ENCODE data around the gene ANKRD6.

The ANKRD6 gene

DNA sequence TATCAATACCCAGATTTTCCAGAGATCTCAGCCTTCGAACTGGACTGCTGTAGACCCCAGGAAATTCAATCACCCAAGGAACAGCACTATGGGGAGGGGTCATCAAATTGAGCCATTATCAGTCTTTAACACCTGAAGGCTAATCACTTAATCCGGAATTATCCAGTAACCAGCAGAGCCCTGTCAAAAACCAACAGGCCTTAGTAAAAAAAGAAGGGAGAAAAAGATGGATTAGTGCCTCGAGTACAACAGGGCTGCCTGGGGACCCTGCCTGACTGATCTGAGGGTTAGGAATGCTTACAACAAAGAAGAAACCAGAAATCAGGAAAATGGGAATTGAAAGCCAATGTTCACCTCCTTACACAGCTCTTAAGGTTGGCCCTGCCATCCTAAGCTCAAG lies 28.4 kb upstream of the ANKRD6 start:
- DNase-seq (ENCODE audit: low read depth): no peak
- no peak overlapping the region for H3K4me3 ChIP-seq (ENCODE audit: control insufficient read depth, low read depth, low read length)
- TF ChIP-seq, protein P1, sequence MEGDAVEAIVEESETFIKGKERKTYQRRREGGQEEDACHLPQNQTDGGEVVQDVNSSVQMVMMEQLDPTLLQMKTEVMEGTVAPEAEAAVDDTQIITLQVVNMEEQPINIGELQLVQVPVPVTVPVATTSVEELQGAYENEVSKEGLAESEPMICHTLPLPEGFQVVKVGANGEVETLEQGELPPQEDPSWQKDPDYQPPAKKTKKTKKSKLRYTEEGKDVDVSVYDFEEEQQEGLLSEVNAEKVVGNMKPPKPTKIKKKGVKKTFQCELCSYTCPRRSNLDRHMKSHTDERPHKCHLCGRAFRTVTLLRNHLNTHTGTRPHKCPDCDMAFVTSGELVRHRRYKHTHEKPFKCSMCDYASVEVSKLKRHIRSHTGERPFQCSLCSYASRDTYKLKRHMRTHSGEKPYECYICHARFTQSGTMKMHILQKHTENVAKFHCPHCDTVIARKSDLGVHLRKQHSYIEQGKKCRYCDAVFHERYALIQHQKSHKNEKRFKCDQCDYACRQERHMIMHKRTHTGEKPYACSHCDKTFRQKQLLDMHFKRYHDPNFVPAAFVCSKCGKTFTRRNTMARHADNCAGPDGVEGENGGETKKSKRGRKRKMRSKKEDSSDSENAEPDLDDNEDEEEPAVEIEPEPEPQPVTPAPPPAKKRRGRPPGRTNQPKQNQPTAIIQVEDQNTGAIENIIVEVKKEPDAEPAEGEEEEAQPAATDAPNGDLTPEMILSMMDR (IDR thresholded peaks at IDR 0.05; ENCODE audit: control insufficient read depth, insufficient read depth, low read depth, low read length, missing control alignments): no peak

DNA sequence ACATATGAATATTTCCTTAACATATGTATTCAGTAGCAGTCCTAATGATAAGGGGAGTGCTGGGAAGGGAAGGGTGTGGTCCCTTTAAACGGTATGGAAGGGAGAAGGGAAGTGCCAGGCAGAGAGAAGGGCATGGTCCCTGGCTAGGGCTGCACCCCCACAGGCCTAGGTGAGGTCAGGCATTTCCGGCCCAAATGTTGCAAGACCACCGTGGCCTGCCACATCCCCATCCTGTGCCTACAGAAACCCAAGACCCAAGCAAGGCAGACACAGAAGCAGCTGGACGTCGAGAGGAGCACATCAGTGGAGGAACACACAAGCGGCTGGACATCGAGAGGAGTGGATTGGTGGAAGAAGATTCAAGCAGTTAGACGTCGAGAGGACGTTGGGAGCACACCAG lies 26.8 kb upstream of the ANKRD6 start:
- H3K4me3 ChIP-seq (ENCODE audit: control insufficient read depth, low read depth, low read length): no peak overlapping the region
- DNase-seq (ENCODE audit: low read depth): no peak
- TF ChIP-seq, protein P1 (IDR thresholded peaks at IDR 0.05; ENCODE audit: control insufficient read depth, insufficient read depth, low read depth, low read length, missing control alignments): no peak

DNA sequence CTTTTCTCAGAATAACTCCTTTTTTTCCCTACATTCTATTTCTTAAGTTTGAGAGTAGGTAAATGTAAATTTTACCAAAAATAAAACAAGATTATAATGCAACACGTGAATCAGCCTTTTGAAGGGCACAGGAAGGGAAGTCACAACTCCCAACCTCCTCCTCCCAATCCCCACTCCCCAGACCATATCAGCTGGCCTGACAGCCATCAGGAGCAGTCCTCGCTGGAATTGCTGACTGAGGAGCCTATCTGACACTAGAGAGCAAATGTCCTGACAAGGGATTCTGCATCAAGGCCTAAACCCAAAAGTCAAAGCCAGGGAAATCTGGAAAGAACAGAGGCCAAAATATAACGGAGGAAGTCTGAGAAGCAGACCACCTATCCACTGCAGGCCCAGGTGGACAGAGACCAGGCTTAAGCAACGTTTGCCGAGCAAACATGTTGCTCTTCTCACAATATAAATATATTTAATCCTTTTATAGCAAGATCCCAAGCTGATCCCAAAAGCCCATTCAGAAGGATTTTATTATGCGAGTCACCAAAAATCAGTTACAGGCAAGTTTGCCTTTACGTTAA lies 23.4 kb upstream of the ANKRD6 start:
- TF ChIP-seq, protein P1 (IDR thresholded peaks at IDR 0.05; ENCODE audit: control insufficient read depth, insufficient read depth, low read depth, low read length, missing control alignments): no peak
- no peak for DNase-seq (ENCODE audit: low read depth)
- no peak overlapping the region for H3K4me3 ChIP-seq (ENCODE audit: control insufficient read depth, low read depth, low read length)

DNA sequence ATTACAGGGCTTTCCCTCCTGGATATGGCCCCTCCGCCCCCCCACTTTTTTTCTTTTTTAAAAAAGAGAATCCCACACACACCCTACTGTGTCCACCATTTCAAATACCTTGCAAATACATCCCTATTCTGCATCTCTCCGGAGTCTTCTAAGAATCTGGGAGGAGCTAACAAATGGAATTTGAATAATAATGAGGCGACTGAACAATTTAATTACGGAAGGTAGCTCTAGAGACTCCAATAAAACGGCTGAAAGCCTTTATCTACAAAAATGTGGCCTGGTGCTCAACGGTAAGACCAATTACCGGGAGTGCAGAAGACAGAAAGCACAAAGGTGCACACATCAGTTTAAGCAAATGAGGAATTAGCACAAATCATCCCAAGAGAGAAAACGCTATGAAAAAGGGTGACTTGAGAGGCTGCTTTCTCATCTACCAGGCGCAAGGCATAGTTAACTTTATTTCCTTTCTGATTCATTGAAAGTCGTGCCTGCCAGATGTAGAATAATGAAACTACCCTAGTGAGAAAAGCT lies 22.7 kb upstream of the ANKRD6 start:
- H3K4me3 ChIP-seq (ENCODE audit: control insufficient read depth, low read depth, low read length): no peak overlapping the region
- TF ChIP-seq, protein P1 (IDR thresholded peaks at IDR 0.05; ENCODE audit: control insufficient read depth, insufficient read depth, low read depth, low read length, missing control alignments): no peak
- no peak for DNase-seq (ENCODE audit: low read depth)

DNA sequence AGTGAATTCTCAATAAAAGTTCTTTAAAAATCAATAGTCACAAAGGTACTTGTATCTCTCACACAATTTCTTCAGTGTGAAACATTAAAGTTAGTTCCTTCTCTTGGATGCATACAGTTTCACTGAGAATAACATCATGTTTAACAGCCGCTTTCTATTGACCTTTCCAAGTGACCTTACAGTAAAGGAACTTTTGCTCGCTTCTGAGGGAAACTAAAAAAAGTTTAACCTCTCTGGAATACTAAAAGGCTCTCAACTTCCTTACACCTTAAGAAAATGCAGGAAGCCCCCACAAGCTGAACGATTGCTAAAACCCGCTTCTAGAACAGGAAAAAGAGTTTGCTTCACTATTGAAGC lies 22.2 kb upstream of the ANKRD6 start:
- no peak for DNase-seq (ENCODE audit: low read depth)
- TF ChIP-seq, protein P1 (IDR thresholded peaks at IDR 0.05; ENCODE audit: control insufficient read depth, insufficient read depth, low read depth, low read length, missing control alignments): no peak
- H3K4me3 ChIP-seq (ENCODE audit: control insufficient read depth, low read depth, low read length): no peak overlapping the region

DNA sequence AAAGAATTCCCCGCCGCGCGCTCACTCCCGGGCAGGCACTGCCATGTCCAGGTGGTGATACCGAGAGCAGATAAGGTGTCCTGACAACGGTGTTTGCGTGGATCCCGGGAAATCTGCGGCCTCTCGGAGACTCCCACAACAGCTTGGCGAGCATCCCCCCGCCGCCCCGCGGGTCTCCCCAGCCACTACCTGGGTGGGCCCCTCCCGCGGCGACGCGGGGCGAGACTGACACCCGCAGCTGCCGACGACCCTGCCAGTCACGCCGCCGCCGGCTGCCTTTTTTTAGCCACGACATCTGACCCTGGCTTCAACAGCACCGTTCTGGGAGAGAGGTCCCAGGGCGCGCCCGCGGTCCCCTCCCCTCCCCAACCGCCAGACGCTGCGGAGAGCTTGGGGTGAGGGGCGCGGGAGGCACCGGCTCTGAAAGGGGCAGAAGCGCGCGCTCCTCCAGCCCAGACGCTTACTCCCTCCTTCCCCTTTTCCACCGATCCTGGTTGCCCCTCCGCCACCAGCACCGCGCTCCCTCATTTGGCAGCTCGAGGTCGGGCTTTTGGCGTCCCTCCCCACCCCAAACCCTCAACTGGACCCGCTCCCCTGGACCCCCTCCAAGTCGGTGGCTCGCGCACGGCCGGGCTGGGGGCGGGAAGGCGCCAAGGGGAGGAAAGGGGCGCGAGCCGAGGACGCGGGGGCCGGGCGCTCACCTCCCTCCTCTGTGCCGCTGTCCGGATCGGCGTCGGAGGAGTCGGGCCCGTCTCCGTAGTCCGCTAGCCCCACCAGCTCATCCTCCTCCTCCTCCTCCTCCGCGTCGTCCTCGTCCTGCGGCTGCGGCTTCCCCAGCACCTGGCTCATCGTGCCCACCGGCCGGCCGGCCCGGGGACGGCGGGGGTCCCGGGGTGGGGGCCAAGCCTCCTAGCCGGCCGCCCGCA lies 21.5 kb upstream of the ANKRD6 start:
- TF ChIP-seq, protein P1 (IDR thresholded peaks at IDR 0.05; ENCODE audit: control insufficient read depth, insufficient read depth, low read depth, low read length, missing control alignments): no peak
- DNase-seq (ENCODE audit: low read depth): no peak
- peak overlapping the region; percentile 33 for H3K4me3 ChIP-seq (ENCODE audit: control insufficient read depth, low read depth, low read length)

Data from AG09309 (cell line).